ENCODE measurements around the gene GAPVD1.

GRCh38 chr9:125407432-125407973 is 145.9 kb downstream of the GAPVD1 start:
- TF ChIP-seq SUZ12 (IDR thresholded peaks at IDR 0.05; ENCODE audit: low read length) (no peak), EP300 (IDR thresholded peaks at IDR 0.05; ENCODE audit: borderline replicate concordance in 1 of 2, low read depth in 2 of 2, low read length in 2 of 2) (no peak), CTCF (IDR thresholded peaks at IDR 0.05; ENCODE audit: control extremely low read depth in 1 of 3, insufficient read depth in 1 of 3, low read depth in 1 of 3, low read length in 3 of 3) (no peak), CEBPB (IDR thresholded peaks at IDR 0.05; ENCODE audit: low read depth, low read length) (no peak), TBP (IDR thresholded peaks at IDR 0.05; ENCODE audit: low read depth, low read length) (no peak), POLR2AphosphoS5 (IDR thresholded peaks at IDR 0.05; ENCODE audit: low read depth, low read length) (no peak)
